ENCODE results near the gene PDIA3.
"Not testable (repeated sequence)": the region's sequence is repeated elsewhere in the genome, so short reads cannot be mapped to it uniquely, and the experiment has no call there.

PDIA3 gene

DNA sequence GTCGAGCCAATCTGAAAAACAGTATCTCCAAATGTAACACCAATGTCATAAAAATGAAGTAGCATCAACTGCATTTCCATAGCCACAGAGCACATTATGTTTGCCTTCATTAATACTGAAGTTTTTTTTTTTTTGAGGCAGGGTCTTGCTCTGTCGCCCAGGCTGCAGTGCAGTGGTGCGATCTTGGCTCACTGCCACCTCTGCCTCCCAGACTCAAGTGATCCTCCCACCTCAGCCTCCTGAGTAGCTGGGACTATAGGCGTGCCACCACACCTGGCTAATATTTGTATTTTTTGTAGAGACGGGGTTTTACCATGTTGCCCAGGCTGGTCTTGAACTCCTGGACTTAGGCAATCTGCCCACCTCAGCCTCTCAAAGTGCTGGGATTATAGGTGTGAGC lies 68.8 kb downstream of the PDIA3 start:
- in situ Hi-C loops (cut with MboI; ENCODE audit: low sequenced_read_pairs) = not testable (repeated sequence)

DNA sequence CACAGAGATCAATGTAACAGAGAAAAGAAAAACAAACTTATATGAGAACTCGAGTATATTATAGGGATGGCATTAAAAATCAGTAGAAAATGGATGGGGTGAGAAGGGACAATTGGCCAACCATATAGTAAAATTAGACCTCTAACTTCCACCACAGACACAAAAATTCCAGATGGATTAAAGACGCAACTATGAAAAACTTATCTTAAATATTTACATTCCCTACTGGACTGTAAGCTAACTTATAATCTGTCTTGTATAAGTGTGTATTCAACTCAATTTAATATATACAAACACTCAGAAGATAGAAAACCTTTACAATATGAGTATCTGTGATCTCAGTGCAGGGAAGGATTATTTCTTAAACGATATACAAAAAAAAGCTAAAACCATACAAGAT lies 75.3 kb downstream of the PDIA3 start:
- in situ Hi-C loops (cut with MboI; ENCODE audit: low sequenced_read_pairs) = no loop called here
